ENCODE measurements around the gene USP3. TPM values are rescaled to one million over a fixed set of nuclear protein-coding genes. Genes with fewer than 3 reads are reported as not detected.

USP3 gene
- total RNA-seq, 1 donor from 2014 or later, result 58.1 TPM

- intact Hi-C loops (cut with micrococcal nuclease), result no loop called here
Measured at GRCh38 chr15:63494408-63494807, 10.0 kb upstream of the USP3 start.

GRCh38 chr15:63495343-63495742 lies 9.1 kb upstream of the USP3 start:
- intact Hi-C loops (cut with micrococcal nuclease), result no loop called here

GRCh38 chr15:63495780-63496488 lies 8.5 kb upstream of the USP3 start:
- intact Hi-C loops (cut with micrococcal nuclease), result no loop called here

- intact Hi-C loops (cut with micrococcal nuclease), result no loop called here
Measured at GRCh38 chr15:63497642-63498467, 6.5 kb upstream of the USP3 start.

GRCh38 chr15:63499175-63499549 lies 5.2 kb upstream of the USP3 start:
- intact Hi-C loops (cut with micrococcal nuclease), result no loop called here

- intact Hi-C loops (cut with micrococcal nuclease), result loop anchor here (5.0 to 10.0 kb wide), 3 partner anchors 225 to 888 kb away; partner anchors contain the start of genes APH1B and TRIP4
Measured at GRCh38 chr15:63499611-63500010, 4.8 kb upstream of the USP3 start.

- intact Hi-C loops (cut with micrococcal nuclease), result loop anchor here (5.0 to 10.0 kb wide), 3 partner anchors 226 to 887 kb away; partner anchors contain the start of genes APH1B and TRIP4
Measured at GRCh38 chr15:63500265-63501250, 3.8 kb upstream of the USP3 start.

GRCh38 chr15:63501256-63502089 lies 2.9 kb upstream of the USP3 start:
- intact Hi-C loops (cut with micrococcal nuclease), result loop anchor here (2.0 to 10.0 kb wide), 4 partner anchors 15 to 886 kb away; partner anchors contain the start of genes APH1B and TRIP4

- intact Hi-C loops (cut with micrococcal nuclease), result loop anchor here (2.0 to 10.0 kb wide), 4 partner anchors 15 to 885 kb away; partner anchors contain the start of genes APH1B and TRIP4
Measured at GRCh38 chr15:63502137-63502766, 2.1 kb upstream of the USP3 start.

- intact Hi-C loops (cut with micrococcal nuclease), result loop anchor here (2.0 to 10.0 kb wide), 4 partner anchors 16 to 884 kb away; partner anchors contain the start of genes APH1B and TRIP4
Measured at GRCh38 chr15:63502843-63503738, 1.3 kb upstream of the USP3 start.

GRCh38 chr15:63503739-63504246 lies 600 bp upstream of the USP3 start:
- intact Hi-C loops (cut with micrococcal nuclease), result loop anchor here (1.0 to 10.0 kb wide), 7 partner anchors 17 to 884 kb away; partner anchors contain the start of genes APH1B, SNX1 and TRIP4

GRCh38 chr15:63504979-63505841 lies 817 bp downstream of the USP3 start:
- intact Hi-C loops (cut with micrococcal nuclease), result loop anchor here (1.0 to 10.0 kb wide), 7 partner anchors 26 to 882 kb away; partner anchors contain the start of genes APH1B, SNX1 and TRIP4

GRCh38 chr15:63505842-63506222 lies 1.4 kb downstream of the USP3 start:
- intact Hi-C loops (cut with micrococcal nuclease), result loop anchor here (2.0 to 10.0 kb wide), 4 partner anchors 39 to 311 kb away; partner anchors contain the start of gene APH1B

- intact Hi-C loops (cut with micrococcal nuclease), result loop anchor here (5.0 to 10.0 kb wide), 3 partner anchors 39 to 312 kb away; partner anchors contain the start of gene APH1B
Measured at GRCh38 chr15:63506537-63507035, 2.2 kb downstream of the USP3 start.

GRCh38 chr15:63507878-63508818 lies 3.8 kb downstream of the USP3 start:
- intact Hi-C loops (cut with micrococcal nuclease), result loop anchor here (5.0 to 10.0 kb wide), 3 partner anchors 41 to 313 kb away; partner anchors contain the start of gene APH1B
